Aorta (tissue), 5 donors: Measurements from ENCODE around the gene NPDC1. TPM values are rescaled to one million over a fixed set of nuclear protein-coding genes. Genes with fewer than 3 reads are reported as not detected.

Source experiments
- ATAC-seq: fragments of 200-7000 bp; cut with Tn5 transposase; one replicate; pipeline ENCODE4 v1.9.1; 2022; ENCODE audit warnings: moderate library complexity; ENCODE audit not compliant: low FRiP score
- DNase-seq, 2 donors: peaks; one replicate each; pipeline ENCODE4 v3.0.0-alpha.2; 2020
- H3K27ac ChIP-seq, 2 donors: one replicate each; pipeline ENCODE4 v1.5.1; 2013; ENCODE audit warnings: low read length in 2 of 2, mild to moderate bottlenecking in 2 of 2, moderate library complexity in 2 of 2, control low read depth in 1 of 2, inconsistent platforms in 1 of 2, low read depth in 1 of 2
- H3K27me3 ChIP-seq, 2 donors: one replicate each; pipeline ENCODE4 v1.6.1; 2013; ENCODE audit warnings: control low read depth in 1 of 2, low read length in 1 of 2, mild to moderate bottlenecking in 1 of 2, moderate library complexity in 1 of 2; ENCODE audit not compliant: insufficient read depth in 2 of 2, control insufficient read depth in 1 of 2
- H3K36me3 ChIP-seq, 2 donors: one replicate each; pipeline ENCODE4 v1.6.1; 2013; ENCODE audit warnings: control low read depth in 1 of 2, low read length in 1 of 2, mild to moderate bottlenecking in 1 of 2; ENCODE audit not compliant: insufficient read depth in 2 of 2, control insufficient read depth in 1 of 2
- H3K4me1 ChIP-seq, 2 donors: one replicate each; pipeline ENCODE4 v1.6.1; 2013; ENCODE audit warnings: low read length in 2 of 2, control low read depth in 1 of 2, mild to moderate bottlenecking in 1 of 2, moderate library complexity in 1 of 2; ENCODE audit not compliant: insufficient read depth in 2 of 2, control insufficient read depth in 1 of 2
- H3K4me3 ChIP-seq, 2 donors: one replicate each; pipeline ENCODE4 v1.5.1; 2013; ENCODE audit warnings: low read length in 2 of 2, control low read depth in 1 of 2, mild to moderate bottlenecking in 1 of 2
- H3K9me3 ChIP-seq: one replicate; pipeline ENCODE4 v1.6.1; 2013; ENCODE audit warnings: mild to moderate bottlenecking, low read length; ENCODE audit not compliant: control insufficient read depth
- WGBS, 2 donors: extraction: QIAGEN DNeasy Blood & Tissue Kit; methylation state at CpG; one replicate each; pipeline ENCODE4 v1.1.7; 2013; 5-methylcytosine and 5-hydroxymethylcytosine counted together
- intact Hi-C, 2 donors: fragments of 100-400 bp; cut with DNase I; formaldehyde crosslinking; loops; one replicate each; pipeline versions ENCODE4 v1.14.2 to v1.15.0; 2022
- long read RNA-seq, 2 donors: library from polyadenylated mRNA; unstranded; transcript quantifications; one replicate each; pipeline ENCODE4 v2.0.0, GENCODE V29; 2020 to 2021
- polyA plus RNA-seq, 2 donors: library from polyadenylated mRNA; stranded (reverse); fragments of 200-250 nt; gene quantifications; one replicate each; pipeline ENCODE4 v1.2.3, GENCODE V29; 2013
- total RNA-seq, 2 donors: library from RNA; stranded (reverse); fragmentation: NEBNext Ultra II Directional; extraction: Animal tissue kit (Norgen Biotek cat#: 25700); gene quantifications; one replicate each; pipeline ENCODE4 v1.2.1, GENCODE V29; 2021
- donor health status: healthy with polysubstance abuse.
- donor health status: Bipolar disorder and iron deficiency.
- donor health status: DM: no; HTN: no; CAD: no.
- donor health status: DM: no; HTN: no; CAD: no.
- donor health status: DM: yes; HTN: yes; CAD: no.

NPDC1 gene, protein sequence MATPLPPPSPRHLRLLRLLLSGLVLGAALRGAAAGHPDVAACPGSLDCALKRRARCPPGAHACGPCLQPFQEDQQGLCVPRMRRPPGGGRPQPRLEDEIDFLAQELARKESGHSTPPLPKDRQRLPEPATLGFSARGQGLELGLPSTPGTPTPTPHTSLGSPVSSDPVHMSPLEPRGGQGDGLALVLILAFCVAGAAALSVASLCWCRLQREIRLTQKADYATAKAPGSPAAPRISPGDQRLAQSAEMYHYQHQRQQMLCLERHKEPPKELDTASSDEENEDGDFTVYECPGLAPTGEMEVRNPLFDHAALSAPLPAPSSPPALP
- total RNA-seq (100 to 1,000 TPM in 1 of 2 donors, 10 to 100 TPM in 1; 99.3 to 217 TPM), polyA plus RNA-seq (100 to 1,000 TPM in 1 of 2 donors, 10 to 100 TPM in 1; 26.5 to 190 TPM)
- long read RNA-seq, donor 1, transcript NPDC1-202 (9 exons, 1,494 nt), result major isoform, 316 of 370 reads
- long read RNA-seq, donor 1, transcript NPDC1-201 (8 exons, 2,187 nt), result minor isoform, 13 of 370 reads
- long read RNA-seq, donor 1, partial matches to known transcripts, result 15 of 370 reads
- long read RNA-seq, donor 1, other reads (novel, unspliced or antisense), result 26 of 370 reads
- long read RNA-seq, donor 2, transcript NPDC1-201 (8 exons, 2,187 nt), result minor isoform, 40 of 187 reads
- long read RNA-seq, donor 2, transcript NPDC1-202 (9 exons, 1,494 nt), result major isoform, 88 of 187 reads
- long read RNA-seq, donor 2, partial matches to known transcripts, result 19 of 187 reads
- long read RNA-seq, donor 2, other reads (novel, unspliced or antisense), result 40 of 187 reads

DNA sequence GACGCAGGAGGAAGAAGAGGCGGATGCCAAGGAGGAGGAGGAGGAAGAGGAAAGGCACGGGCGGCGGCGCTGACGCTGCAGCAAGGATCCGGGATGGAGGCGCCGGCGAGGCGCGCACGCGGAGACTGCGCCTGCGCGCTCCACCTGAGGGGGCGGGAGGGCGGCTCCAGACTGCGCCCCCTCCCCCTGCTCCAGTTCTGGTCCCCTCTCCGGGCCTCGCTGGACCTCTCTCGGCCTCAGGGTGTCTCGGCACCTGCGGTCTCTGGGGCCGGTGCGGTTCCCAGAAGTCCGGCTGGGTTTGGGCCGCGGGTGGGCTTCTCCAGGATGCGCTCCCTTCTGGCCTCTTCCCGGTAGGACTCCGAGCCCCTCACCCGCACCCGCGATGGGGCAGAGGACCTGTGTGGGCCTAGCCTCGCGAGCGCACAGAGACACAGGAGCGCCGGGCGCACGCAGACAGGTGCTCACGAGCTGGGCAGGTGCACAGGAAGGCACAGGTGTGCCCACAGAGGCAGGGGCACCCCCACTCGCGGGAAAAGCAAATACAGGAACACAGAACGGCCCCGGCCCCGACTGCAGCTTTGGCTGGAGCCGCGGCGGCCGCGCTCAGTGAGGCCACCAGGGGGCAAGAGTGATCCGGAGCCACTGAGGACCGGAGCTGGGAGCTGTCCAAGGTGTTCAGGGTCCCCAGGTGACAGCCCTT, at the start of gene NPDC1:
TSS of gene NPDC1 (minus strand) at position 90 of the 700 bp plus-strand sequence. CDS start 188 bp downstream, outside the sequence.
- H3K9me3 ChIP-seq, result no peaks in the 10 kb centered on the region
- intact Hi-C loops, result no loop called here
- DNase-seq, result peak; percentile 84 to 93
- peak within 1 kb of the TSS; percentile 42 to 53 for H3K4me3 ChIP-seq
- H3K27me3 ChIP-seq, result no peaks in the 10 kb centered on the region
- H3K27ac ChIP-seq, result no peak within 1 kb of the TSS
- ATAC-seq, result peak; percentile 69
- H3K36me3 ChIP-seq, result no peaks in the 10 kb centered on the region
- WGBS, 2 donors, result 0% methylated on average over 43 to 57 of the region's 57 CpGs
- H3K4me1 ChIP-seq, result no peaks in the 10 kb centered on the region

GRCh38 chr9:137089232-137089947, 43.4 kb upstream of the NPDC1 start:
- WGBS, 2 donors, result 24 to 28% methylated on average over 11 of the region's 11 CpGs
- intact Hi-C loops, result no loop called here
- no peaks in the 10 kb centered on the region for H3K36me3 ChIP-seq
- H3K27me3 ChIP-seq, result no peaks in the 10 kb centered on the region
- H3K9me3 ChIP-seq, result no peaks in the 10 kb centered on the region
- H3K4me1 ChIP-seq, result no peaks in the 10 kb centered on the region
- DNase-seq, result no peak
- no peak overlapping the region for H3K27ac ChIP-seq
- no peak overlapping the region for H3K4me3 ChIP-seq
- no peak for ATAC-seq

DNA sequence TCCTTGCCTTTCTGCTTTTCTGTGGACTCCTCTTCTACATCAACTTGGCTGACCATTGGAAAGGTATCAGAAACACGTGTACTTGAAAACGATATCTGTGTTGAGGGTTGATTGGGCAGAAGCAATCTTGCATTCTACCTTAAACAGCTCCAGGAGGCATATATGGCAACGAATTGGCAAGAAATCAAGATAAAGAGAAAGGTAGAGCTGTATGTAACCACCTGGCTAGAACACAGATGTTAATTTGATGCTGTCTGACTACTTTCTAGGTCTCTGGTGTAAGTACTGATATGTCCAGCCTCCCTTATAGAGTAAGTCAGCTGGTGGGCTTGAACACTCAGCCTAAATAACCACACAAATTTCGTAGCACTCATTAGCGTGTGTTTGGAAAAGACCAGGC, 42.1 kb upstream of the NPDC1 start:
- Histone ChIP-seq H3K4me3 (no peak overlapping the region), H3K27ac (no peak overlapping the region), H3K9me3 (no peaks in the 10 kb centered on the region), H3K36me3 (no peaks in the 10 kb centered on the region), H3K27me3 (no peaks in the 10 kb centered on the region), H3K4me1 (no peaks in the 10 kb centered on the region)
- intact Hi-C loops, result no loop called here
- 79 to 80% methylated on average over 5 of the region's 5 CpGs for WGBS, 2 donors
- DNase-seq (no peak), ATAC-seq (no peak)

GRCh38 chr9:137087409-137087925, 41.5 kb upstream of the NPDC1 start:
- H3K9me3 ChIP-seq, result no peaks in the 10 kb centered on the region
- H3K27me3 ChIP-seq, result no peaks in the 10 kb centered on the region
- ATAC-seq, result no peak
- DNase-seq, result no peak
- H3K4me1 ChIP-seq, result no peaks in the 10 kb centered on the region
- no peaks in the 10 kb centered on the region for H3K36me3 ChIP-seq
- intact Hi-C loops, result no loop called here
- 10% methylated on average over 22 of the region's 22 CpGs for WGBS, 2 donors
- peak overlapping the region in 1 of 2 donors; percentile 58 for H3K27ac ChIP-seq
- H3K4me3 ChIP-seq, result peak overlapping the region; percentile 45 to 50

GRCh38 chr9:137086531-137087408, 40.8 kb upstream of the NPDC1 start, which contains the start of gene MAN1B1:
Gene MAN1B1 (plus strand): TSS chr9:137086985. CDS start chr9:137087000, 15 bp downstream.
- Histone ChIP-seq H3K9me3 (no peaks in the 10 kb centered on the region), H3K4me3 (peak within 1 kb of the TSS; percentile 51 to 55), H3K27me3 (no peaks in the 10 kb centered on the region), H3K27ac (peak within 1 kb of the TSS; percentile 14 to 80), H3K36me3 (no peaks in the 10 kb centered on the region), H3K4me1 (no peaks in the 10 kb centered on the region)
- peak; percentile 96 for ATAC-seq
- intact Hi-C loops, result no loop called here
- 0% methylated on average over 90 to 101 of the region's 101 CpGs for WGBS, 2 donors
- DNase-seq, result peak; percentile 99

GRCh38 chr9:137085920-137086530, 40.0 kb upstream of the NPDC1 start:
- no peaks in the 10 kb centered on the region for H3K9me3 ChIP-seq
- ATAC-seq, result peak; percentile 6

DNA sequence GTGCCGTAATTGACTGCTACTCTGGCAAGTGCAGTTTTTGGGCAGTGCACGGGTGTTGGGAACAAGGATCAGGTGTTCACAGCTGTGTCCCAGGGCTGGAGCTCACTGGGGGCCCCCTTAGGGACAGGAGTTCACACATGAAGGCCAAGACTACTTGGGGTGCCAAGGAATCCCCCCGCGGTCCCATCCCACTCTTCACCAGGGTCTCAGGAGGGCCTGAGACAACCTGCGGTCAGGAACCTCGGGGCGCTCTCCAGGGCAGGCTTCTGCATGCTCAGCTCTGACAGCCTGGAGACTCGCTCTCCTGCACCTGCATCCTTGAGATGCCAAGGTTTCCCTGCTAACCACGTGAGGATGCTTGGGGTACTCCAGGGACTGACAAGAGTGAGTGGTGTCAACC, 38.5 kb upstream of the NPDC1 start:
- 70 to 76% methylated on average over 9 of the region's 9 CpGs for WGBS, 2 donors
- no peaks in the 10 kb centered on the region for H3K4me1 ChIP-seq
- DNase-seq, result no peak

More at GRCh38 chr9:137085920-137086530, 40.0 kb upstream of the NPDC1 start:
- WGBS, 2 donors, result 1% methylated on average over 52 to 58 of the region's 58 CpGs
- DNase-seq, result peak; percentile 72 to 88
- peak overlapping the region; percentile 14 to 80 for H3K27ac ChIP-seq
- intact Hi-C loops, result no loop called here
- no peaks in the 10 kb centered on the region for H3K27me3 ChIP-seq
- peak overlapping the region; percentile 51 to 55 for H3K4me3 ChIP-seq
- no peaks in the 10 kb centered on the region for H3K4me1 ChIP-seq
- H3K36me3 ChIP-seq, result no peaks in the 10 kb centered on the region

More for the DNA sequence above, 38.5 kb upstream of the NPDC1 start:
- no peak for ATAC-seq
- H3K4me3 ChIP-seq, result no peak overlapping the region
- H3K27me3 ChIP-seq, result no peaks in the 10 kb centered on the region
- no peak overlapping the region for H3K27ac ChIP-seq
- H3K36me3 ChIP-seq, result no peaks in the 10 kb centered on the region
- no peaks in the 10 kb centered on the region for H3K9me3 ChIP-seq
- intact Hi-C loops, result no loop called here
